NK-92 treated with Interleukin-12 subunit alpha and Interleukin-12 subunit beta, amount 100 ng/mL, for 24 hours (cell line): ENCODE measurements around the gene PRKD2.

Experiments
- DNase-seq: peaks from one replicate; lab custom pipeline; 2025; lab: John Stamatoyannopoulos, UW

The PRKD2 gene

GRCh38 chr19:46741447-46741846 is 24.5 kb upstream of the PRKD2 start:
- no peak for DNase-seq

- no peak for DNase-seq
Observed at GRCh38 chr19:46739290-46739771, 22.4 kb upstream of the PRKD2 start.

- no peak for DNase-seq
Observed at GRCh38 chr19:46737761-46738171, 20.9 kb upstream of the PRKD2 start.

- no peak for DNase-seq
Observed at GRCh38 chr19:46737298-46737654, 20.4 kb upstream of the PRKD2 start.

- DNase-seq, result no peak
Observed at GRCh38 chr19:46736531-46737297, 19.8 kb upstream of the PRKD2 start.

GRCh38 chr19:46733690-46734292 is 16.9 kb upstream of the PRKD2 start:
- DNase-seq, result no peak

GRCh38 chr19:46732966-46733689 is 16.2 kb upstream of the PRKD2 start:
- no peak for DNase-seq

GRCh38 chr19:46732172-46732938 is 15.4 kb upstream of the PRKD2 start:
- DNase-seq, result no peak

- no peak for DNase-seq
Observed at GRCh38 chr19:46731584-46731983, 14.7 kb upstream of the PRKD2 start.

GRCh38 chr19:46731007-46731501 is 14.1 kb upstream of the PRKD2 start:
- DNase-seq, result no peak

- no peak for DNase-seq
Observed at GRCh38 chr19:46730595-46730994, 13.7 kb upstream of the PRKD2 start.

GRCh38 chr19:46730187-46730586 is 13.3 kb upstream of the PRKD2 start:
- DNase-seq, result no peak

- DNase-seq, result no peak
Observed at GRCh38 chr19:46729696-46730095, 12.8 kb upstream of the PRKD2 start.

GRCh38 chr19:46728693-46729339 is 11.9 kb upstream of the PRKD2 start:
- DNase-seq, result peak; percentile 34

GRCh38 chr19:46728208-46728607 is 11.3 kb upstream of the PRKD2 start:
- no peak for DNase-seq

- DNase-seq, result no peak
Observed at GRCh38 chr19:46727757-46728156, 10.8 kb upstream of the PRKD2 start.

- DNase-seq, result no peak
Observed at GRCh38 chr19:46726971-46727501, 10.1 kb upstream of the PRKD2 start.

- DNase-seq, result no peak
Observed at GRCh38 chr19:46726551-46726950, 9.6 kb upstream of the PRKD2 start.

GRCh38 chr19:46725859-46726393 is 9.0 kb upstream of the PRKD2 start:
- DNase-seq, result no peak

- no peak for DNase-seq
Observed at GRCh38 chr19:46725036-46725820, 8.3 kb upstream of the PRKD2 start.
